GM19043 (cell line): ENCODE measurements around the gene ASXL3.

Source experiments
- ATAC-seq: cut with Tn5 transposase; IDR thresholded peaks from one replicate; pipeline ENCODE4 v1.9.1; 2021; ENCODE audit warnings: low read depth; ENCODE audit not compliant: unreplicated experiment

ASXL3 gene

DNA sequence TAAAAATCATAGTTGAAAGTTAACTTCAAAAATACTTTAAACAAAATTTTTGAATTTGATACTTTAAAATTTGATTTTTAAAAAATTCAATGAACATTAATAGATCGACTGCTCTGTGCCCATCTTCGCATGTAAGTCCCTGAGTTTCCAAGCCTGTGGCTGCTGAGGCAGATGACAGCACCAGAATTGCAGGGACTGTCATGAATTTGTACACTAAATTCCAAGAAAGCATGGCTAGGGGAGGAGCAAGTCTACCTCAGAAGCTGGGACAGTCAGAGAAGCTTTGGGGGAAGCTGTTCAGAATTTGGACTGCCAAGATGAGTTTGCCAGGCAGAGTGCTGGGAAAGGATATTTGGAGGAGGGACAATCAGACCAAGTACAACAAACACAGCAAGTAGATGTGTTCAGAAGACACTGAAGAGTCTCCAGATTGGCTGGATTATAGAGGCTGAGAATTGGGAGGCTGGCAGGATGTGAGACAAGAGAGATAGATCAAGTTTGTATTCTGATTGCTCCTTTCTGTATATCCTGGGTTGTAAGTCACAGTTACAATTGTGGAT, 79.0 kb downstream of the ASXL3 start:
- no peak for ATAC-seq

DNA sequence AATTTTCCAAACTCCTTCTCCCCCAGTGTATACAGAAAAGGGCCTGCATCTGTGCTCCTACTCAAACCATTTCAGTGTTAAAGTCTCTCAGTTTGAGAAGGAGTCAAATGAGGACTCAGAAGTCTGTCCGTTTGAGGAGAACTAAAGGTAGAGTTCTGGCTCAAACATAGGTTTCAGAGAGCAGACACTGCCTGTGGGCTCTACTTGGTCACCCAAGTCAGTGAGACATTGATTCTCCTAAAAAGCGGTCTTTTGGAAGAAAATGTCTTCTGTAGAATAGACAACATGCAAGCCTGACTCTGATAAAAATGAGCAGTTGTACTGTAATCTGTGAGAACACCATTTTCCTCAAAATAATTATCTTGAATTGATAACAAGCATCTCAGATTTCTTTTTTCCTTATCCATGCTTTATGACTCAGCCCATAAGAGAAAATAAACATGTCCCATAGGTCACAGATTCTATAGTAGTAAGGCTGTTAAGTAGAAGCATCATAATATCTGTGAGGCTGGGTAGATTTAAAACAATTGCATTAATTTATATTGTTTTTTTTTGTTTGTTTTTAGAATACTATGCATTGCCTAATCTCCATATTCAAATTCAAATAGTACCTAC, 82.8 kb downstream of the ASXL3 start:
- no peak for ATAC-seq

DNA sequence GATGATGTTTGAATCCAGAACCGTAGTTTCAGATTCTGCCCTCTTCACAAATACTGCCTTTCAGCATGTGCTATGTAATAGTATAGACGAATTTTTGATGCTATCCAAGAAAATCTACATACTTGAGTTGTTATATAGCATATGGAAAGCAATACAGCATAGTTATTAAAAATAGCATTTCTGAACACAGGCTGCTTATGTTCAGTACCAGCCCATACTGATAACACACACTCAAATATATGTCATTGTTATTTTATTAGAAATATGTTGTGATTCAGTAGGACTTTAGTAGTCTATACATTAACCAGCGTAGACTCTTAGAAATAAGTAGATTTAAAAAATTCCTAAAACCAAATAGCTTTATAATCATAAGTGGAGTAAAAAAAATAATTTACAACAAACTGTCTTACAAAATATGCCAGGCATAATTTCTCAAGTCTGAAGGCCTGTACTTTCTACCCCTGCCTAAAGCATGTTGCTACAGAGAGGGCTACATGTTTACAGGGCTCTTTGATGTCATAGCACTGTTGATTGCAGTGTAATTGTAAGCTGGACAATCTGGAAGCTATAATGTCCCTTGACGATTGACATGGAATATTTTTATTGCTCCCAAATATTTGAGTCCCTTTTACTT, 86.3 kb downstream of the ASXL3 start:
- no peak for ATAC-seq

DNA sequence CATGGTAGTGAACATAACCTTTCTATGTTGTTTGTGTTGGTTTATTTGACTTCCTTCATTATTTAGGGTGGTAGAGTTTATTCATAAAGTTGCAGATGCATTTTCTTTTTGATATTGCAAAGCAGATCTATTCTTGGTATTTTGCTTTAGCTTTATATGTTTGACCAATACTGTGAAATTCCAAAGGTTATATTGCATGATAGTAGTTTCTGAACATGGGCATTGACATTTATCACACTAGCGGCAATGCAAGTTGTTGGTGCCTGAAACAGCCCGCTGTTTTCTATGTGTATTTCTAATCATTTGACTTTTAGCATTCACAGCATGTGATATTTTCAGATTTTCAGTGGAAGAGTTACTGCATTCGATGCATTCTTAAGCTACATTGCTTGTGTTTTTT, 87.2 kb downstream of the ASXL3 start:
- ATAC-seq, result no peak

DNA sequence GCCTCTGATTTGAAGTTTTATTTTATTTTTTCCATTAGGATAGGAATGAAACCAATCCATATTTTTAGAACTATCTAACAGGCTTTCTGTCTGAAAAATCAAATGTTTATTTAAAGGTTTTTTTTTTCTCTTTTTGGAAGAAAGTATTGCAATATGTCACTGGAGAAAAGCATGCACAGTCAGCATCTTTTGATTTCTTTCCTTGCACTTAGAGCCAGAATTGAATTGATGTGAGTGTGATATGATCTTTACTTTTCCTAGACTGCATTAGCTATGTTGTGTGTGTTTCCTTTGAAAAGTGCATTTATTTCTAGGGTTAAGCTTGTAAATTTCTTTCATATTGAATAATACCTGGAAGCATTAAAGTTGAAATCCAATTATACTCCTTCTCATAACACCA, 87.6 kb downstream of the ASXL3 start:
- no peak for ATAC-seq

DNA sequence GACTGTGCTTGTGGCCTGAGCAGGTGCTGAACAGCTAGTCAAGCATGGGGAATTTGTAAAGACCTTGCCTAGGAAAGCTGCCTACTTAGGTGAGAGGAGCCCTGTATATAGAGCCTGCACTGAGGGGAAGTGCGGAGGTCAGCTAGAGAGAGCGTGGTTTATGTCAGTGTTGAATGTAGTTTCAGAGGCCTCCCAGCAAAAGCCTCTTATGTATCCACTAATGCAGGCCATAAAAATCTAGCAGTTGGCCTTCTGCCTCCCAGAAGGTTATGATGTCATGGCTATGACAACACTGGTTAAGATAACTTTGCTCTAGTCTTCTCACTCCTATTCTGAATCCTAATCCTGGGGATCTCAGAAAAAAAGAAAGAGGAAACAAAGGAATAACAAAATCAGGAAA, 88.9 kb downstream of the ASXL3 start:
- ATAC-seq, result no peak

DNA sequence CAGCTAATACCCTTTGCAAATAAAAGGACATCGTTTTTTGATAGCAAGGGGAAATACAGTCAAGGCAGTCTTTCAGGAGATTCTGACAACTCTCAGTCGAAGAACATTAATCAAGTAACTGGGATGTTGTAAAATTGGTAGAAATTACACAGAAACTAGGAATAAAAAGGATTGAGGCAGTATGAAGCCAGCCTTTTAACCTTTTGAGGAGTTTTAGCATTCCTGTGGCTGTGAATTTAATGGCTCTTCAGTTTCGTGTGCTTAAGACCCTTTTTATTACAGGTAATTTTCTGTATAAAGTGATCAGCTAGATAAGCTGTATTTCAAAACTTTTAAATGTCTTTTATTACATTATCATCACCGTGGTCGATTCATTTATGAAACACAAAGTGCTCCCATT, 91.6 kb downstream of the ASXL3 start:
- ATAC-seq, result no peak

DNA sequence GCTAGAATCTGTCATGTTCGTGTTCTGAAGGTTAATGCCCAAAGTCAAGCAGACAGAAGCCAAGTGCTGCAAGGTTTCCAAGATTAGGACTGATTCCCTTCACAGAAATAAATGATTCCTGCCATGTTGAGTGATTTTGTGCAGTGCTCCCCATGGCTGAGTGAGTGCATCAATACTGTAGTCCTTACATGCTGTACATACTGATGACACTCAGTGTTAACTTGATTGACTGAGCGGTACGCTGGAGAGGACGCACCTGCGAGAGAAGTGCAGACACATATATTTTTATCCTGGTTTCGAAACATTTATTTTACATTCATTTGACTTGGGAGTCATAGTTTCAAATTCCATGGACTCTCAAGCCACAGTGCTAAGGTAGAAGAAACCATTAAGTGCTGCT, 92.0 kb downstream of the ASXL3 start:
- no peak for ATAC-seq

DNA sequence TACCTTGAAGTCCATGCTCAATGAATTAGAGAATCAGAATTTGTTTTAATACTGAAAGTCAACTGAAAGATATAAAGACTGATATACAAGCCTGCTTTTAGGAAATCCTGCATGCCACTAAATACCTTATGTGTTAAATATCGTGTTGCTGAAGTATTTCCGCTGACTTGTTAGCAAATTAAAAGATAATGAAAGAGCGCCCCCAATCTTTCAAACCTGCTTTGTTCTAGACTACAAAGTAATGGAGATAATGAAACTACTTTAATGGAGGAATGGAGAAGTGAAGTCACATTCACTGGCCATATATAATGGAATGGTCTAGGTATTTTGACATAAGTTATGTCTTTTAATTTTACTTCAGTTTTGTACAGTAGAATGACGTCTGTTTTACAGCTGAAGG, 95.7 kb downstream of the ASXL3 start:
- ATAC-seq, result no peak

DNA sequence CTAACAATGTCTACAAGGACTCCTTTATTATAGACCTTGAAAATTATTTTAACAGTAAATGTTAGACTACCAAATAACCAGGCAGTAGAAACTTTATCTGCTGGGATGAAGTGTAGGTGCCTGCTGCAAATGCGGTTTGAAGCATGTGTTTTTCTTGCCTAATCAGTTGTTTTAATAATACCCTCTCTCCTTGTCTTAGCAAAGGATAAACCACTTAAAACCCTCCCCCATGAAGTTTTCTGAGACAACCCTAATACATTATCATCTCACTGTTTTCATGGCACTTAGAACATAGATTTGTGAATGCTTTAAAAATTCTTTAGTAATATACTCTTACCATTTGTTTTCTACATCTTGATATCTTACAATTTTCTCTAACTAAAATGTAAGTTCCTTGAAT, 98.6 kb downstream of the ASXL3 start:
- no peak for ATAC-seq

DNA sequence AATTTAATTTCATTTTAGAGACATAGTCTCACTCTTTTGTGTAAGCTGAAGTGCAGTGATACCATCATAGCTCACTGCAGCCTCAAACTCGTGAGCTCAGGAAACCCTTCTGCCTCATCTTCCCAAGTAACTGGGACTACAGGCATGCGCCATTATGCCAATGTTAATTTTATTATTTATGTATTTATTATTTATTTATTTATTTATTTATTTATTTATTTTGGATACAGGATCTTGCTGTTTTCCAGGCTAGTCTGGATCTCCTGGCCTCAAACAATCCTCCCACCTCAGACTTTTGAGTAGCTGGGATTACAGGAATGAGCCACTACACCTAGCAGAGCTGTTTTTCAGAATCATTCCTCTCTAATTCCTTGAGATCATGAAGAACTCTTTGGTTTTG, 99.9 kb downstream of the ASXL3 start:
- ATAC-seq, result no peak

DNA sequence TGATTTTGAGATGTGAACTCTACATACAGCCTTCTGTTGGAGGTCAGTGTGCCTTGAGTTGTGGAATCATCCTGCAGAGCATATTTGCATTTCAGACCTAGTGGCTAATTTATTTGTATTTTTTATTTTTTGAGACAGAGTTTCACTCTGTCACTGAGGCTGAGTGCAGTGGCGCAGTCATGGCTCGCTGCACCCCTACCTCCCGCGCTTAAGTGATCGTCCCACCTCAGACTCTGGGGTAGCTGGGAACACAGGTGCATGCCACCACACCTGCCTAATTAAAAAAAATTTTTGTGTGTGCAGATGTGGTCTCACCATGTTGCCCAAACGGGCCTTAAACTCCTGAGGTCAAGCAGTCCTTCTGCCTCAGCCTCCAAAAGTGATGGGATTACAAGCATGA, 104.4 kb downstream of the ASXL3 start:
- ATAC-seq, result no peak

DNA sequence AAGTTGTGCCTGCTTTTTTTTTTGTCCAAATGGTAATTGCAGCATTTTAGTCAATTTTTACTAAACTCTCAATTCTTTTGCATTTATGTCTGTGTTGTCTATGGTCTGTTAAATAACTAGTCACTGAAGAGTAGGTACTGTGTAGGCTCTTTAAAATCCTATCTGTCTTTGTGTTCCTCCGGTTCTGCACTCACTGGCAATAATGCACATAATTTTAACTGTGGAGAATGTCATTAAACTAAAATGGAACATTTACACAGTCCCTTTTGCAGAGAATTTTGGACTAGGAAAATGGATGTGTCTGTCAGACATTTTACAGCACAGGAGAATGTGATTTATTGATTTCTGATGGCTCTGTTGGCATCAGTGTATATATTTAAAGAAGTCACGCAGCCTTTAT, 116.6 kb downstream of the ASXL3 start:
- no peak for ATAC-seq

DNA sequence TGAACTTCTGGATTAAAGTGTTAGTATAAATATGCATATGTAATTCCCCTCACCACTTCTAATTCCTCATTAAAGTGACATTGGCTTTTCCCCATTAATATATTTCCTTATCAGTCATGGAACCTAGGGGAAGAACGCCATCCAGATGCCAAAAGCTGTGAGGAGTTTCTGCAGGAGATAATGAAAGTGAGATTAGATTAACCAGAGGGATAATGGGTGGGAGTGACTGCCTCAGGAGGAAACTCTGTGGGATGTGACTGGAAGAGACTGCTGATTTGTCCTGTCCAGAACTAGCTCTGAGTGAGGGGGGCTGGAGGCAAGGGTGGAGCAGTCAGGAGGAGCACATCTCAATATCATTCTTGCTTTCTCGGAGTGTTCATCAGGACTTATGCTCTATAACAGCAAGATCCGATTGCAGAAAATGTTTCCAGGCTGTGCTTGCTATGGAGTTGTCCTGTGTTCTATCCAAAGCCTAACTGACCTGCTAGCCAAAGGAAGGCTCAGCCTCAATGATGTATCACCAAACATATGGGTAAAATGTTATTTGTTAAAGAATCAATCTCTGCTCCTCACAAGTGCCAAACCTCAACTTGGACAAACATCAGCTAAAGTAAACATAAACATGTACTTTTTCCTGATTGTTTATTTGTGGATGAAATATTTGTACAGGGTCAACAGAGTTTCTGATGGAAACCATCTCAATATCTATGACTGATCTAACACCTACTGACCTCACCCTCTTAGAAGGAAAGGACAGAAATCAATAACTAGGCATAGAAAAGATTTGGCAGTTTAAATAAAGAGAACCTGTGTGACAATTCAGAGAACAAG, 118.5 kb downstream of the ASXL3 start:
- ATAC-seq, result no peak

DNA sequence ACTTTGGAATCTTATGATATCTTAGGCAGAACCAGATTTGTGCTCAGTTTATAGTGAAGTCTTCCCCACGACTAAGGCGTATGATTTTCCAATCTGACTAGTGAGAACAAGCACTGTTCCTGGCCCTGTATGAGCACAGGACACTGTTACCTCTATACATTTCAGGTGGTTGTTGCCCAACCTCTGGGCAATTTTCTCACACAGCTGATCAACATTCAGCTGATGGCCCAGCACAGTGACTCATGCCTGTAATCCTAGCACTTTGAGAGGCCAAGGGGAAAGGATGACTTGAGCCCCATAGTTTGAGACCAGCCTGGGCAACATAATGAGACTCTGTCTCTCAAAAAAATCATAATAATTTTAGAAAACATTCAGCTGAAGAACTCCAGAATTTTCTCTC, 119.5 kb downstream of the ASXL3 start:
- ATAC-seq, result no peak

DNA sequence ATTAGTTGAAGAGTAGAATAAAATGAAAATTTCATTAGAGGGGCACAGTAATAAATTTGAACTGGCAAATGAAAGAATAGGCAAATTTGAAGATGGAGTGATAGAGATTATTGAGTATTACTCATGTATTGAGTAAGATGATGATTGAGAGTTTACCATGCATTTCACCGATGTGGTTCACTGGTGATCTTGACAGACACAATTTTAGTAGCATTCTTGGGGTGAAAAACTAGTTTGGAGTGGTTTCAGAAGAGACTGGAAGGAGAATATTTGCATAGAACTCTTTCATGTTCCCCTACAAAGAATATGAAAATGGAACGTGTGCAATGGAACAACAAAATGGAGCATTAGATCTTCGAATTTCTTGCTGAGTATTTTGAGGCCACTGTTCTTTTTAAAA, 121.4 kb downstream of the ASXL3 start:
- no peak for ATAC-seq

DNA sequence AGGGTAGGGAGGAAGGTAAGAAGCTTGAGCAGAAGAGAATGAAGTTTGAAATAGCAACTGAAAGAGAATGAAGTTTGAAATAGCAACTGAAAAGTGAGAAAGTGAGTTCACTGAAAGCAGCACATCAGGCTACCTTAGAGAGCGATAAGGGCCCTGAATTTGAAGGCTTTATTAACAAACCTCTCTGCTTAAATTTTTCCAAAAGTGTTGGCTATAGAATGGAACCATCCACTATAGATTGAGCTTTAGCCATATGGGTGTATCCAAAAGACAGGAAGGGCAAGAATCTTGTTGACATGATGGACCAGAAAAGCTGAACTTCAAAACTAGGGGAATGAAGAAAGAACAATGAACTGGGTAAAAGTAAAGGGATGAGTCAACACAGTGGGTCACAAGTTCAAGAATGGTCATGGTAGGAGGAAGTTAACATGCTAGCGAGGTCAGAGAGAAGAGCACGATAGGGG, 122.5 kb downstream of the ASXL3 start:
- ATAC-seq, result peak; percentile 62

DNA sequence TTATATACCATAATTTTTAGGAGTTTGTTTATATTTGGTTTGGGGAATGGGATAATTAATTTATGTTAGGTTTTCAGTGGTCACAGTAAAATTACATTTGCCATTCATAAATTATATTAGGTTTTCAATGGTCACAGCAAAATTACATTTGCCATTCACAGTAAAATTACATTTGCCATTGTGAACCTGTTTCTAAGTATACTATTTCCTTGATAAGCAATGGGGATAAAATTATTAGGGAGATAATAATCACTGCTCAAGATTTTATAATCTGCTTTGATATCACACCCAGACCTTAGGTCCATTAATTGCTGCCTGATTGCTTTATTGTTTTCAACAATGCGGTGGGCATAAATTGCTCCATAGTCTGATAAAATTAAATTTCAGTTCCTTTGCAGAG, 124.6 kb downstream of the ASXL3 start:
- ATAC-seq, result no peak

DNA sequence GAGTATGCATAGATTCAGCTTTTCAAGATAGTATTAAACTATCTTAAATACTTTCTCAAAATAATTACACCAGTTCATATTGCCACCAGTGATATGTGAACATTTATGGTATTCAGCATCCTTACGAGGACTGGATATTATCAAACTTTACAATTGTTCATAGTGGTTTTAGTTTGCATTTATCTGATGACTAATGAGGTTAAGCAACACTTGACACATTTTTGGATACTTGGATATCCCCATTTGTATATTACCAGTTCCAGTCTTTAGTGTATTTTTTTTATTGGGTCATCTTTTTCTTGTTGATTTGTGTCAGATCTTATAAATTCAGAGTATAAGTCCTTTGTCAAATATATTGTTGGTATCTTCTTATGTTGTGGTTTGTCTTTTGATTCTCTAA, 128.4 kb downstream of the ASXL3 start:
- ATAC-seq, result no peak

DNA sequence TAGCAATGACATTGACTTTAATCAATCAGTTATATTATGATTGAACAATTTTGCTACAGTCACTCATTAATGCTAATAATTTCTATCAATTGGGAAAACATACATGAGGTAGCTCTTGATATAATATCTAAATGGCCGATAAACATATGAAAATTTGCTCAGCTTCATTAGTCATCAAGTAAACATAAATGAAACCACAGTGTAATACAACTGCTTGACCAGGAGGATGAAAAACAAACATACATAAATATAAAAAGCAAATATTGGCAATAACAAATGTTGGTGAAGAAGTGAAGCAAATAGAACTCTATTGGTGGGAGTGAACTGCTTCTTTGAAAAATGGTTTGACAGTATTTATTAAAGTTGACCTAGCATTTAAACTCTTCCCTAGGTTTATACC, 130.9 kb downstream of the ASXL3 start:
- ATAC-seq, result no peak

DNA sequence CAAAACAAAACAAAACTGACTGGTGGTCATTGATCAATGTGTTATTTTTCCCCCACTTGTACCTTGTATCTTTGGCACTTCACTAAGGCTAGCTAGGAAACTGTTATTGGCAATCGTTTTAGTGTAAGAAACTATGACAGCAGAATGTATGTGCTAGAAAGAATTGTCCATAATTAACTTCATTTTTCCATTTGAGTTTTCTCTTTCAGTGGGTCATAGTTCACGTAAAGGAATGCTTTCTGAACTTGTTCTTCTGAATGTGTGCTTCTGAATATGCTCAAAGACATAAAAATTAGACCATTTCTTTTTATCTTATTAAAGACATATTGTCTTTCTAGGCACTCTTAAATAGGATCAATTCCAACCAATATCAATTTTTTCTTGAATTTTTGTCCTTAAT, 132.2 kb downstream of the ASXL3 start:
- no peak for ATAC-seq

DNA sequence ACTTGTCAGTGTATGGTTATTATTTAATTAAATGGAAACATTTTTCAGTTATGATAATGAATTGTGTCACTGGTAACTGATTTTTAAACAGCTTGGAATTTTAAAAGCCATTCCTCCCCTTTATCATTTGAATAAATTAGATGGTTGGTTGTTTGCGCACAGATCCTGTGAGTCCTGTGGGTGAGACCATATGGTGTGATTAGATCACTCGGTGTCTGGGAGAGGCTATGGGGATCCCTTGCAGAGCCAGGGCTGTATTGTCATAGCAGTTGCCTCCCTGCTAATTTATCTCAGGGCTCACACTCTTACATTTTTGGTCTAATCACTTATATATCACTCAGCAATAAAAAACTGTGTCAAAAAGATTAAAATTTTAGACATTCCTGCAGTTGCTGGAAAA, 133.5 kb downstream of the ASXL3 start:
- no peak for ATAC-seq
